CD4-positive, alpha-beta T cell treated with Interferon gamma for 1 hour (primary cell): Measurements from ENCODE around the gene KLHL7.

Experiments used
- DNase-seq: peaks from one replicate; pipeline ENCODE4 v3.0.0-alpha.2; 2020

KLHL7 gene, protein sequence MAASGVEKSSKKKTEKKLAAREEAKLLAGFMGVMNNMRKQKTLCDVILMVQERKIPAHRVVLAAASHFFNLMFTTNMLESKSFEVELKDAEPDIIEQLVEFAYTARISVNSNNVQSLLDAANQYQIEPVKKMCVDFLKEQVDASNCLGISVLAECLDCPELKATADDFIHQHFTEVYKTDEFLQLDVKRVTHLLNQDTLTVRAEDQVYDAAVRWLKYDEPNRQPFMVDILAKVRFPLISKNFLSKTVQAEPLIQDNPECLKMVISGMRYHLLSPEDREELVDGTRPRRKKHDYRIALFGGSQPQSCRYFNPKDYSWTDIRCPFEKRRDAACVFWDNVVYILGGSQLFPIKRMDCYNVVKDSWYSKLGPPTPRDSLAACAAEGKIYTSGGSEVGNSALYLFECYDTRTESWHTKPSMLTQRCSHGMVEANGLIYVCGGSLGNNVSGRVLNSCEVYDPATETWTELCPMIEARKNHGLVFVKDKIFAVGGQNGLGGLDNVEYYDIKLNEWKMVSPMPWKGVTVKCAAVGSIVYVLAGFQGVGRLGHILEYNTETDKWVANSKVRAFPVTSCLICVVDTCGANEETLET

DNA sequence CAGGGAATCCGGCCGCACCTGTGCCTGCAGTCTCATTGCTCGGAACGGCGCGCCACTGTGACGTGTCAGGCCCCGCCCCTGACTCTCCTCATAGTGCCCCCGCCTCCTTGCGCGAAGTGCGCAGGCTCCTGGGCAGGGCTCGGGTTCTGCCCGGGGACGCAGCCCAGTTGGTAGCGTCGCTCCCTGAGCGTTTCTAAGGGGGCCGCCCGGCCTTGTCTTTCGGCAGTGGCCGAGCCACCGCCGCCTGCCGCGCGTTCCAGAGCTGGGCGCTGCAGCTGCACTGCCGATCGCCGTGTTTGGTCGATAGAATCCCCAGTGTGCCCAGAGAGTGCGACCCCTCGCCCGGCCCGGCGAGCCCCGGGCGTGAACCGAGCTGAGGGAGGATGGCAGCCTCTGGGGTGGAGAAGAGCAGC lies at the start of gene KLHL7:
TSS of gene KLHL7 (plus strand) at position 142 of the 413 bp plus-strand sequence. CDS start at position 384, 242 bp downstream.
- DNase-seq = peak; percentile 92

GRCh38 chr7:23058408-23059096 lies 47.0 kb upstream of the KLHL7 start:
- no peak for DNase-seq

GRCh38 chr7:23061327-23061726 lies 44.3 kb upstream of the KLHL7 start:
- no peak for DNase-seq

- no peak for DNase-seq
Observed at GRCh38 chr7:23062452-23062851, 43.1 kb upstream of the KLHL7 start.

DNA sequence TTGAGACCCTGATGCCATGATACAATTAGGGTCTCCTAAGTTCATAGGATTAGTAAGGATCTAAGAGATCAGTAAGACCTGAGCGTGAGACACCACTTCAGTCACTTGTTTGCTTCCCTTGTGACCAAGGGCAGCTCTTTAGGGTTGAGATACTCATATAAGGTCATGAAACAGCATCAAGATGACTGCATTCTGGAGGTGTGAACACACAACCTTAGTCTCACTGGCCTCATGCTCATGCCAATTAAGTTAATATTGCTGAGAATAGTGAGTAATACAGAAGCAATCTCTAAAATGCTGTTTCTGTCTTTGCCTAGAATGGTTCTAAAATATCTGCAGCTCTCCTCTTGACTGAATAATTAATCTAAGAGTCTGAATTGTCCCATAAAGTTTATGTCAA lies 39.6 kb upstream of the KLHL7 start:
- no peak for DNase-seq

- no peak for DNase-seq
Observed at GRCh38 chr7:23067271-23067670, 38.3 kb upstream of the KLHL7 start.

DNA sequence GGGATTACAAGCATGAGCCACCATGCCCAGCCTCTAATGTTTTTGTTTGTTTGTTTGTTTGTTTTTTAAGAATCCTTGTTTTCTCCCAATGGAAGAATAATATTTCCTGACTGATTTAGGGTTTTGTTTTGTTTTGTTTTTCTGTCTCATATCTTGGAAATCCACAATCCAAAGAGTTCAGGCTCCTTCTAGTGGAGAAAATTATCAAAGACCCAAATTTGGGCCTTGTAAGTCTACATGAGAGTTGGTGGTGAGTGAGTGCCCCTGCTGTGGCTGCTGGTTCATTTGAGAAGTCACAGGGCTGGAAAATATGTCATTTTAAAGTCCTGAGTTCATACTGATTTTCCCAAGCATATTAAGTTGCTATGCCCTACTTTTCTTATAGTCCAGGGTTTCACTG lies 33.5 kb upstream of the KLHL7 start:
- no peak for DNase-seq

DNA sequence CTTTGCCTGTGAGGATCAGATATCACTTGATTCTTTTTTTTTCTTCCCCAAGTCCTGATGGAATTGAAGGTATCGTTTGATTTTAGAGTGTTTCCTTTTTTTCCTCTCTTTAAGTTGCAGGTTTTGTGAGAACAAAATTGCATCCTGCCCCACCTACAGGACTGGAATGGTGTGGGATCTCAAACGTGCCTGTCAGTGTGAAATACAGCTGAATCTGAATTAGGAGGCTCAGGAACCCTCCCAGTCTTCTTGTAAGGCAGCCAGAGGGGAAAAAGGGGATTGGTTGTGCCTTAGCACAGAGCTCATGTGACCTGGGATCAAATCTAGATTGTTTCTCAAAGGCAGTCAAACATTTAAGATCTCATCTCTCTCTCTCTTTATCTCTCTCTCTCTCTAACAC lies 32.7 kb upstream of the KLHL7 start:
- no peak for DNase-seq

- no peak for DNase-seq
Observed at GRCh38 chr7:23074443-23075261, 30.9 kb upstream of the KLHL7 start.

GRCh38 chr7:23075571-23075970 lies 30.0 kb upstream of the KLHL7 start:
- DNase-seq = no peak

GRCh38 chr7:23076772-23077171 lies 28.8 kb upstream of the KLHL7 start:
- no peak for DNase-seq

- no peak for DNase-seq
Observed at GRCh38 chr7:23093111-23093510, 12.5 kb upstream of the KLHL7 start.

- DNase-seq = no peak
Observed at GRCh38 chr7:23093546-23093945, 12.0 kb upstream of the KLHL7 start.

GRCh38 chr7:23096518-23097290 lies 8.9 kb upstream of the KLHL7 start:
- DNase-seq = no peak

GRCh38 chr7:23098029-23098428 lies 7.6 kb upstream of the KLHL7 start:
- DNase-seq = no peak

DNA sequence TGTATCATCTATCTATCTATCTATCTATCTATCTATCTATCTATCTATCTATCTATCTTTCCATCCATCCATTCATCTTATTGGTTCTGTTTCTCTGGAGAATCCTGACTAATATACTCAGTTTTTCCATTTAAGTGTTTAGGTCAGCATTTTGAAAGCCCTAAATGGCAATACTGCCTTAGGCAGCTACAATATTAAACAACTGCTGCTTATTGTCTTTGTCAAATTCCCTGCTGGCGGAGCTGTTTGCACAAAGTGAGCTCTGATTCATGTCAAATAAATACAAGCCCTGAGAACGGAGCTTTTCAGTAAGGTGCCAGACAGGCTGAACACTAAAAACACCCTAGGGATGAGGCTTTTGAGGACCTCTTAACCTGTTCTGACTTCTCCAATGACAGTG lies 7.1 kb upstream of the KLHL7 start:
- no peak for DNase-seq

- DNase-seq = no peak
Observed at GRCh38 chr7:23100697-23101096, 4.9 kb upstream of the KLHL7 start.

GRCh38 chr7:23105086-23105643 lies 420 bp upstream of the KLHL7 start:
- DNase-seq = no peak

- DNase-seq = peak; percentile 38
Observed at GRCh38 chr7:23106057-23106822, 655 bp downstream of the KLHL7 start.

DNA sequence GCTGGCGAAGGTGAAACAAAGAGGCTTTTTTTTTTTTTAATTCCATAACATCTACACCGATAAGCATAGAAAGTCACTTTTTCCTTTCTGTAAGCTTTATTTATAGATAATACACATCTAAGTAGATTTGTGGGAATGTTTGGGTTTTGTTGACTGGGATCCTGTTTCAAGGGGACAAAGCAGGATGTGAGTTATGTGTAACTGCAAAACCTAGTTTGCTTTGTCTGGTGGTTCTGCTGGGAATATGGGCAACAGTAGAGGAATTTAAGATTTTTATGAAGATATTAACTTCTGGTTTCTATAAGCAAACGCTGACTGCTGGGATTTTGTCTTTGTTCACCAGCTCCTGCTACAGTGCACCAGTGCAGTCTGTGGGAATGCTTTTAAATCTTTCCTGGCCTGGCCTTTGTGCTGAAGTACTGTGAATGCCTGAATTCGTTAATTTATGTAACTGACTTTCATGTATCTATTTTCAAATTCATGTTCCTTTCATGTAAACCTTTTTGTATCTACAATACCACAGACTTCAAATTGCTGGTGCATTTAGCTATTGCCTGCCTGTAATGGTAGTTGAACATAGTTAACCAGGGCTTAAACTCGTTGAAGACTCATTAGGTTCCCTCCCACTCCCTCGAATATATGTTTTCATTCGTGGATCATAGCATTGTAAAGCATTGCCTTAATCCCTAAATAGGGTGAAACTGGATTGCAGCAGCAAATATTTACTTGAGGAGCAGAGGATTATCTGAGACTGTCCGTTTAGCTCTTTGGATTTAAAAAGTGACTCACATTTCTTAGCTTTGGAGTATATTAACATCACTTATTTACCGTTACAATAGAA lies 1.5 kb downstream of the KLHL7 start:
- DNase-seq = no peak
